Gastroesophageal sphincter (tissue), 4 donors: ENCODE results near the gene TOX2. TPM values are rescaled to one million over a fixed set of nuclear protein-coding genes. Genes with fewer than 3 reads are reported as not detected.

ENCODE experiments used
- ATAC-seq: fragments of 150-250 bp; one replicate; pipeline ENCODE4 v1.9.1; 2016; ENCODE audit warnings: mild to moderate bottlenecking, moderate library complexity
- H3K27ac ChIP-seq, 4 donors: fragments of 200-600 bp; sonication (generic) in 3 of 4; 1 replicate in 3 of 4; 2 replicates in 1 of 4; pipeline ENCODE4 v1.5.1; 2016 to 2019
- H3K27me3 ChIP-seq: fragments of 200-600 bp; sonication (generic); one replicate; pipeline ENCODE4 v1.5.1; 2019
- H3K36me3 ChIP-seq, 2 donors: fragments of 200-600 bp; sonication (generic); one replicate each; pipeline ENCODE4 v1.5.1; 2019; ENCODE audit warnings: control low read depth in 1 of 2
- H3K4me1 ChIP-seq, 3 donors: fragments of 200-600 bp; sonication (generic); 1 replicate in 2 of 3; 2 replicates in 1 of 3; pipeline ENCODE4 v1.5.1; 2016 to 2019; ENCODE audit warnings: control low read depth in 2 of 3
- H3K4me3 ChIP-seq, 2 donors: fragments of 200-600 bp; sonication (generic); one replicate each; pipeline ENCODE4 v1.5.1; 2019; ENCODE audit warnings: mild to moderate bottlenecking in 1 of 2, moderate library complexity in 1 of 2
- H3K9me3 ChIP-seq, 3 donors: fragments of 200-600 bp; sonication (generic); one replicate each; pipeline ENCODE4 v1.5.1; 2017 to 2019; ENCODE audit warnings: control low read depth in 2 of 3
- EP300 ChIP-seq: sonication (generic); formaldehyde crosslinking; IDR thresholded peaks from one replicate; pipeline ENCODE4 v1.6.1; 2017; ENCODE audit warnings: antibody characterized with exemption, mild to moderate bottlenecking
- POLR2A ChIP-seq, 2 donors: fragments of 450-650 bp; IDR thresholded peaks; one replicate each; pipeline ENCODE4 v1.6.1; 2017; ENCODE audit warnings: antibody characterized with exemption in 2 of 2, mild to moderate bottlenecking in 2 of 2, moderate library complexity in 1 of 2
- POLR2AphosphoS5 ChIP-seq: sonication (generic); formaldehyde crosslinking; IDR thresholded peaks from one replicate; pipeline ENCODE4 v1.6.1; 2017; ENCODE audit warnings: antibody characterized with exemption
- WGBS, 2 donors: methylation state at CpG; one replicate each; pipeline ENCODE4 v1.1.5; 2018; ENCODE audit warnings: low coverage in 1 of 2; 5-methylcytosine and 5-hydroxymethylcytosine counted together
- total RNA-seq, 4 donors: library from RNA; depleted of rRNA; stranded (reverse); fragments of >200 nt; gene quantifications; one replicate each; pipeline ENCODE4 v1.1.0, GENCODE V29; 2016
- TF ChIP-seq, protein P1 (sequence below), 4 experiments: fragments of 200-600 bp in 2 of 4; fragments of 450-650 bp in 2 of 4; sonication (generic) in 1 of 4; IDR thresholded peaks; one replicate each; pipeline ENCODE4 v1.5.1; 2017 to 2019; ENCODE audit warnings: antibody characterized with exemption in 4 of 4, mild to moderate bottlenecking in 2 of 4, moderate library complexity in 2 of 4

TOX2 gene
- total RNA-seq, 4 donors from 2014 or later = 16.4 to 47.8 (median 40.3) TPM

GRCh38 chr20:43993560-43993959 lies 78.9 kb downstream of the TOX2 start:
- Histone ChIP-seq H3K4me3 (no peak overlapping the region), H3K27ac (no peak overlapping the region), H3K36me3 (no peaks in the 10 kb centered on the region), H3K9me3 (no peaks in the 10 kb centered on the region), H3K4me1 (no peaks in the 10 kb centered on the region), H3K27me3 (no peaks in the 10 kb centered on the region)
- 79 to 83% methylated on average over 3 to 4 of the region's 4 CpGs for WGBS, 2 donors
- no peak for ATAC-seq
- TF ChIP-seq POLR2AphosphoS5 (no peak), POLR2A (IDR thresholded peaks at IDR 0.05) (no peak)

- no peaks in the 10 kb centered on the region for H3K36me3 ChIP-seq
- WGBS, 2 donors = 72 to 86% methylated on average over 6 to 7 of the region's 11 CpGs
- TF ChIP-seq POLR2AphosphoS5 = no peak
- TF ChIP-seq, protein P1, sequence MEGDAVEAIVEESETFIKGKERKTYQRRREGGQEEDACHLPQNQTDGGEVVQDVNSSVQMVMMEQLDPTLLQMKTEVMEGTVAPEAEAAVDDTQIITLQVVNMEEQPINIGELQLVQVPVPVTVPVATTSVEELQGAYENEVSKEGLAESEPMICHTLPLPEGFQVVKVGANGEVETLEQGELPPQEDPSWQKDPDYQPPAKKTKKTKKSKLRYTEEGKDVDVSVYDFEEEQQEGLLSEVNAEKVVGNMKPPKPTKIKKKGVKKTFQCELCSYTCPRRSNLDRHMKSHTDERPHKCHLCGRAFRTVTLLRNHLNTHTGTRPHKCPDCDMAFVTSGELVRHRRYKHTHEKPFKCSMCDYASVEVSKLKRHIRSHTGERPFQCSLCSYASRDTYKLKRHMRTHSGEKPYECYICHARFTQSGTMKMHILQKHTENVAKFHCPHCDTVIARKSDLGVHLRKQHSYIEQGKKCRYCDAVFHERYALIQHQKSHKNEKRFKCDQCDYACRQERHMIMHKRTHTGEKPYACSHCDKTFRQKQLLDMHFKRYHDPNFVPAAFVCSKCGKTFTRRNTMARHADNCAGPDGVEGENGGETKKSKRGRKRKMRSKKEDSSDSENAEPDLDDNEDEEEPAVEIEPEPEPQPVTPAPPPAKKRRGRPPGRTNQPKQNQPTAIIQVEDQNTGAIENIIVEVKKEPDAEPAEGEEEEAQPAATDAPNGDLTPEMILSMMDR (IDR thresholded peaks at IDR 0.05) = no peak
- no peak for TF ChIP-seq POLR2A (IDR thresholded peaks at IDR 0.05)
- TF ChIP-seq EP300 = no peak
- no peak overlapping the region for H3K27ac ChIP-seq
- ATAC-seq = no peak
- no peak overlapping the region for H3K4me3 ChIP-seq
- no peaks in the 10 kb centered on the region for H3K4me1 ChIP-seq
- H3K27me3 ChIP-seq = no peaks in the 10 kb centered on the region
- H3K9me3 ChIP-seq = no peaks in the 10 kb centered on the region
Measured at GRCh38 chr20:43994486-43995100, 79.9 kb downstream of the TOX2 start.

- ATAC-seq = no peak
- TF ChIP-seq EP300 (no peak), POLR2A (IDR thresholded peaks at IDR 0.05) (no peak), POLR2AphosphoS5 (no peak)
- TF ChIP-seq, protein P1 (IDR thresholded peaks at IDR 0.05) = no peak
- H3K36me3 ChIP-seq = no peaks in the 10 kb centered on the region
- no peaks in the 10 kb centered on the region for H3K4me1 ChIP-seq
- H3K4me3 ChIP-seq = no peak overlapping the region
- no peak overlapping the region for H3K27ac ChIP-seq
- H3K27me3 ChIP-seq = no peaks in the 10 kb centered on the region
- H3K9me3 ChIP-seq = no peaks in the 10 kb centered on the region
Measured at GRCh38 chr20:43995645-43996044, 81.0 kb downstream of the TOX2 start.

DNA sequence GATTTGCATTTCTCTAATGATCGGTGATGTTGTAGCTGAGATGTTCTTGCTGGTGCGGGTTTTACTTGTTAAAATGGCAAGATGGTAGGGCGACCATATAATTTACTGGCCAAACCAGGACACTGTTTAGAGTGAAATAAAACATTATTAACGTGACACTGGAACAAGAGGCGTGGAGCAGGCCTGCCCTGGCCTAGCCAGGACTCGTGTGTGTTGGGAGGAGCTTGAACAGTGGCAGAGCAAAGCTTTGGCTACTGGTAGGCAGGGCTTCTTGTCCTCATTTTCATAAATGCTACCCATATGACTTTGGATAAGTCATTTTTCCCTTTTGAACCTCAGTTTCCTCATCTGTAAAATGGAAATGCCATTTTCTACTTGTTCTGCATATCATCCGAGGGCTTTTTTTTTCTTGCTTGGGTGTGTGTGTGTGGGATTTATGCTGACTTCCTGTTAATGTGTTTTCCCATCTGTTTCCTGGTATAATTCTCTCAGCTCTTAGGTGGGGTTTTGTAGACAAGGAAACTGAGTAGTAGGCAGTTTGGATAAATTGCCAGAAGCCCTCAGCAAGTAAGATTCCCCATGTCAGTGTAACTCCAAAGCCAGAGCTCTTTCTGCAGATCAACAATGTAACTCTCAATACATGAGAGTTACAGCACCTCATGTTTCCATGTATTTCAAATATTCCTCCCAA lies 81.7 kb downstream of the TOX2 start:
- no peak overlapping the region for H3K4me3 ChIP-seq
- no peaks in the 10 kb centered on the region for H3K27me3 ChIP-seq
- no peak overlapping the region for H3K27ac ChIP-seq
- 88 to 89% methylated on average over 6 to 7 of the region's 7 CpGs for WGBS, 2 donors
- H3K36me3 ChIP-seq = no peaks in the 10 kb centered on the region
- no peaks in the 10 kb centered on the region for H3K9me3 ChIP-seq
- ATAC-seq = no peak
- no peaks in the 10 kb centered on the region for H3K4me1 ChIP-seq
- TF ChIP-seq EP300 = no peak
- TF ChIP-seq, protein P1 (IDR thresholded peaks at IDR 0.05) = no peak
- TF ChIP-seq POLR2A (IDR thresholded peaks at IDR 0.05) = no peak
- no peak for TF ChIP-seq POLR2AphosphoS5

- Histone ChIP-seq H3K4me3 (no peak overlapping the region), H3K27me3 (no peaks in the 10 kb centered on the region), H3K9me3 (no peaks in the 10 kb centered on the region), H3K36me3 (no peaks in the 10 kb centered on the region), H3K27ac (no peak overlapping the region), H3K4me1 (no peaks in the 10 kb centered on the region)
- TF ChIP-seq, protein P1 (IDR thresholded peaks at IDR 0.05) = no peak
- 67 to 75% methylated on average over 4 of the region's 4 CpGs for whole genome bisulfite sequencing, 2 donors
- no peak for ATAC-seq
Measured at GRCh38 chr20:43999848-44000247, 85.2 kb downstream of the TOX2 start.
